Epithelial cell of prostate (primary cell): Measurements from ENCODE around the gene TIMM22.

ENCODE experiments used
- DNase-seq: peaks from one replicate; pipeline ENCODE4 v3.0.0-alpha.2; 2011; ENCODE audit warnings: low read depth, low spot score
- H3K27ac ChIP-seq: fragments of 450-650 bp; 2 replicates; pipeline ENCODE4 v1.5.1; 2017; ENCODE audit warnings: mild to moderate bottlenecking

The TIMM22 gene

DNA sequence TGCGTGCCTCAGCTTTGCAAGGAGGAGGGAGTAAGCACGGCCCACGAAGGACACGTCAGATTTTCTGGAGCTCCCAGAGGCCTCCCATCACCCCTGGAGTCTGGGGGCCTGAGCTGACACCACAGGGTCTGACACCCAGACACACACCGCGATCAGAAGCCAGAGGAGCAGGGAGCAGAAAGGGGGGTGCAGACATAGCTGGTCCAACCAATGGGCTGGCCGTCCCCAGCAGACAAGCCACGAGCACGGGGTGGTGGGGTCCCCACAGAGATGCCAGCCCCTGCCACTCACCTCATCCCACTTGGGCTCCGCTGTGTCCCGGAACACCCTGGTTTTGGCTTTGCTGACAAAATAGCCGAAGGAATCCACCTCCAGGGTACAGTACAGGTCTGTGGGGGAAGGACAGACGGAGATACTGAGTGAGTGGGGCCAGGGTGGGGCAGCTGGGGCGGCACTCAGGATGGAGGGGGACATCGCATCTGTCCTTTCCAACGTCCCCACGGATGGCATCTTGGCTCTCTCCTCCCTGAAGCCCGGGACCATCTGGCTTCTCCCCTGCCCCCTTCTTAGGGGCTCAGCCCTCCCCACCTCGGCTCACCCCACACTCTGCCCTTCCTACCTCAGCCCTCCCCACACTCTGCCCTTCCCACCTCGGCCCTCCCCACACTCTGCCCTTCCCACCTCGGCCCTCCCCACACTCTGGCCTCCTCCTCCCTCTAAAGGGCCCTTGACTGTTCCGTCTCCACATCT, 53.5 kb downstream of the TIMM22 start:
- H3K27ac ChIP-seq: no peak overlapping the region
- DNase-seq: no peak

- no peak for DNase-seq
- H3K27ac ChIP-seq: no peak overlapping the region
Observed at GRCh38 chr17:1050996-1051925, 54.3 kb downstream of the TIMM22 start.
